H1 (cell line): ENCODE data around the gene SNX3.

Experiments used
- BACH1 ChIP-seq: IDR thresholded peaks from 2 replicates; pipeline ENCODE4 v1.6.1; 2012; ENCODE audit warnings: low read length, improper control_type of control experiment
- EZH2 ChIP-seq: fragments of 200-600 bp; sonication (generic); IDR thresholded peaks from 2 replicates; pipeline ENCODE4 v1.7.1; 2012; ENCODE audit warnings: low read depth, mild to moderate bottlenecking, moderate library complexity, low read length, inconsistent platforms; ENCODE audit not compliant: severe bottlenecking
- MAFK ChIP-seq: IDR thresholded peaks from 2 replicates; pipeline ENCODE4 v1.6.1; 2012; ENCODE audit warnings: low read depth, mild to moderate bottlenecking, improper control_type of control experiment, low read length
- NRF1 ChIP-seq: IDR thresholded peaks from 2 replicates; pipeline ENCODE4 v1.6.1; 2011; ENCODE audit warnings: mild to moderate bottlenecking, low read depth, low read length, improper control_type of control experiment
- SIN3A ChIP-seq, 2 experiments: IDR thresholded peaks in 1 of 2; conservative IDR thresholded peaks in 1 of 2; 2 replicates each; pipeline ENCODE4 v1.6.1; 2011 to 2012; ENCODE audit warnings: low read length in 2 of 2, improper control_type of control experiment in 1 of 2, low read depth in 1 of 2, mild to moderate bottlenecking in 1 of 2
- SP1 ChIP-seq: IDR thresholded peaks from 2 replicates; pipeline ENCODE4 v1.6.1; 2011; ENCODE audit warnings: low read depth, low read length
- TAF1 ChIP-seq: IDR thresholded peaks from 2 replicates; pipeline ENCODE4 v1.6.1; 2011; ENCODE audit warnings: mild to moderate bottlenecking, low read depth, low read length
- TBP ChIP-seq: IDR thresholded peaks from 2 replicates; pipeline ENCODE4 v1.6.1; 2011; ENCODE audit warnings: low read depth, low read length, improper control_type of control experiment
- TF ChIP-seq, protein P1 (sequence below), 3 experiments: IDR thresholded peaks; 1 replicate in 2 of 3; 2 replicates in 1 of 3; pipeline versions ENCODE4 v1.5.1 to v1.6.1; 2011; ENCODE audit warnings: low read length in 3 of 3, mild to moderate bottlenecking in 3 of 3, inconsistent platforms in 2 of 3, low read depth in 1 of 3, moderate library complexity in 1 of 3; ENCODE audit not compliant: insufficient read depth in 1 of 3; ENCODE audit errors: control extremely low read depth in 1 of 3

DNA sequence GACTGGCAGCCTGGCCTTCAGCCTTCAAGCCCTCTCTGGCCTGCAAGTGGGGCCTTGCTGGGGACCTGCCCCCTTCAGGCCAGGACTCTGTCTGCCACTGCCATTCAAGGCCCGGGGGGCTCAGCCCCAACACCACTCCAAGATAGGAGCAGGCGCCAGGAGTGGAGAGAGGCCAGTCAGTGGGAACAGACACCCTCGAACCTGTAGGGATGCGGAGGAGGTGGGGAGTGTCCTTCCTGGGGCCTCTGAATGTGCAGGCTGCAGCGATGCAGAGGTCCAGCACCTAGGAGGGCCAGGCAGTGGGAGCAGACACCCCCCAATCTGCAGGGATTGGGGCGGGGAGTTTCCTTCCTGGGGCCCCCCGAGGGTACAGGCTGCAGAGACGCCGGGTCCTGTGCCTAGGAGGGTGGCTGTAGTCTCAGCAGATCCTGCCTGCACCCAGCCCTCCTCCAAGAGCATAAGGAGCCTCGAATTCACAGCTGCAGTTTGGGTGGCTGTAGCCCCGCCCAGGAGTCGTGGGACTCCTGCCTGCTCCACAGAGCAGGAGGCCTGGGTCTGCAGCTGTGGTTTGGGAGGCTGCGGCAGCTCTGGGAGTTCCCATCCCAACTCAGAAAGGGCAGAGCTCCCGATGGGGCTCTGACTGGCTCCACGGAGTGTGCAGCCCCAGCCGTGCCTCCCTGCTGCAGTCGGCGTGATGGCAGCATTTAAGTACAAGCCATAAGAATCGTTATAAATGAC, 61.9 kb downstream of the SNX3 start:
- TF ChIP-seq BACH1 = no peak
- TF ChIP-seq SP1 = no peak
- TF ChIP-seq MAFK = no peak
- no peak for TF ChIP-seq EZH2
- TF ChIP-seq, protein P1, sequence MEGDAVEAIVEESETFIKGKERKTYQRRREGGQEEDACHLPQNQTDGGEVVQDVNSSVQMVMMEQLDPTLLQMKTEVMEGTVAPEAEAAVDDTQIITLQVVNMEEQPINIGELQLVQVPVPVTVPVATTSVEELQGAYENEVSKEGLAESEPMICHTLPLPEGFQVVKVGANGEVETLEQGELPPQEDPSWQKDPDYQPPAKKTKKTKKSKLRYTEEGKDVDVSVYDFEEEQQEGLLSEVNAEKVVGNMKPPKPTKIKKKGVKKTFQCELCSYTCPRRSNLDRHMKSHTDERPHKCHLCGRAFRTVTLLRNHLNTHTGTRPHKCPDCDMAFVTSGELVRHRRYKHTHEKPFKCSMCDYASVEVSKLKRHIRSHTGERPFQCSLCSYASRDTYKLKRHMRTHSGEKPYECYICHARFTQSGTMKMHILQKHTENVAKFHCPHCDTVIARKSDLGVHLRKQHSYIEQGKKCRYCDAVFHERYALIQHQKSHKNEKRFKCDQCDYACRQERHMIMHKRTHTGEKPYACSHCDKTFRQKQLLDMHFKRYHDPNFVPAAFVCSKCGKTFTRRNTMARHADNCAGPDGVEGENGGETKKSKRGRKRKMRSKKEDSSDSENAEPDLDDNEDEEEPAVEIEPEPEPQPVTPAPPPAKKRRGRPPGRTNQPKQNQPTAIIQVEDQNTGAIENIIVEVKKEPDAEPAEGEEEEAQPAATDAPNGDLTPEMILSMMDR (IDR thresholded peaks at IDR 0.05; ENCODE audit: control extremely low read depth in 1 of 3, insufficient read depth in 1 of 3, low read depth in 1 of 3, low read length in 3 of 3) = no peak
- TF ChIP-seq SIN3A (conservative IDR thresholded peaks at IDR 0.05 in 1 of 2, IDR thresholded peaks at IDR 0.05 in 1 of 2; ENCODE audit: low read depth in 1 of 2, low read length in 2 of 2) = no peak
- TF ChIP-seq TAF1 = no peak
- TF ChIP-seq TBP = no peak
- TF ChIP-seq NRF1 = no peak
